Peyer's patch (tissue), 4 donors: ENCODE data around the gene IMP4. TPM values are rescaled to one million over a fixed set of nuclear protein-coding genes. Genes with fewer than 3 reads are reported as not detected.

Experiments
- DNase-seq, 3 donors: peaks; one replicate each; pipeline ENCODE4 v3.0.0-alpha.2; 2017 to 2019
- H3K27ac ChIP-seq, 4 donors: fragments of 200-600 bp; sonication (generic); one replicate each; pipeline ENCODE4 v1.5.1; 2016 to 2019
- H3K27me3 ChIP-seq, 2 donors: fragments of 200-600 bp; sonication (generic); one replicate each; pipeline ENCODE4 v1.5.1; 2019
- H3K36me3 ChIP-seq, 3 donors: fragments of 200-600 bp; sonication (generic); one replicate each; pipeline ENCODE4 v1.5.1; 2016 to 2019
- H3K4me1 ChIP-seq, 4 donors: fragments of 200-600 bp; sonication (generic); one replicate each; pipeline ENCODE4 v1.5.1; 2016 to 2019
- H3K4me3 ChIP-seq, 4 donors: fragments of 200-600 bp; sonication (generic); 1 replicate in 3 of 4; 2 replicates in 1 of 4; pipeline ENCODE4 v1.5.1; 2016 to 2019; ENCODE audit warnings: mild to moderate bottlenecking in 1 of 4
- H3K9me3 ChIP-seq, 4 donors: fragments of 200-600 bp; sonication (generic); one replicate each; pipeline ENCODE4 v1.5.1; 2016 to 2019; ENCODE audit warnings: mild to moderate bottlenecking in 1 of 4
- CTCF ChIP-seq, 6 experiments: fragments of 450-650 bp in 4 of 6; fragments of 200-600 bp in 2 of 6; sonication (generic) in 1 of 6; IDR thresholded peaks; one replicate each; pipeline ENCODE4 v1.5.1; 2017 to 2019; ENCODE audit warnings: antibody characterized with exemption in 6 of 6, mild to moderate bottlenecking in 3 of 6, moderate library complexity in 1 of 6
- POLR2A ChIP-seq, 2 donors: fragments of 450-650 bp; IDR thresholded peaks; one replicate each; pipeline ENCODE4 v1.5.1; 2017; ENCODE audit warnings: antibody characterized with exemption in 2 of 2, mild to moderate bottlenecking in 2 of 2, moderate library complexity in 2 of 2
- small RNA-seq, 2 donors: library from RNA; depleted of rRNA; stranded (forward); fragments of <200 nt; gene quantifications; one replicate each; pipeline ENCODE3, GENCODE V24; 2016
- total RNA-seq, 4 donors: library from RNA; depleted of rRNA; stranded (reverse); fragments of >200 nt; gene quantifications; one replicate each; pipeline ENCODE4 v1.1.0, GENCODE V29; 2016

The IMP4 gene
- total RNA-seq, 4 donors from 2014 or later = 41.9 to 99.9 (median 62.8) TPM

- Histone ChIP-seq H3K27me3 (no peaks in the 10 kb centered on the region), H3K4me1 (peaks cover 0 to 14% (median 7%) of the 10 kb centered on the region in 4 donors), H3K27ac (no peak overlapping the region), H3K36me3 (no peaks in the 10 kb centered on the region), H3K9me3 (no peaks in the 10 kb centered on the region), H3K4me3 (no peak overlapping the region)
- no peak for DNase-seq
- no peak for TF ChIP-seq POLR2A (IDR thresholded peaks at IDR 0.05)
- no peak for TF ChIP-seq CTCF (IDR thresholded peaks at IDR 0.05)
Observed at GRCh38 chr2:130393318-130393910, 50.7 kb downstream of the IMP4 start.

Small RNAs within 50 kb of the gene (small RNA-seq; reads per million reads assigned to genes)
- gene AC132479.1 = 0 reads per million in 2 donors

Other genes with a start within 250 kb of the IMP4 start
- under 1 TPM in 1 of 4 donors, not detected in 3; 0.28 TPM for gene POTEF, start 213.7 kb upstream of the IMP4 start, total RNA-seq
- 1 to 10 TPM in 2 of 4 donors, not detected in 2; 2.1 to 2.6 TPM for gene CCDC74B, start 197.8 kb upstream of the IMP4 start, total RNA-seq
- gene SMPD4, start 161.3 kb upstream of the IMP4 start, total RNA-seq = 10 to 100 TPM; 48.0 to 83.3 (median 60.3) TPM
- gene MZT2B, start 160.6 kb upstream of the IMP4 start, total RNA-seq = 10 to 100 TPM; 47.0 to 88.6 (median 61.8) TPM
- not detected for gene TUBA3E, start 144.5 kb upstream of the IMP4 start, total RNA-seq
- 100 to 1,000 TPM; 137 to 208 (median 169) TPM for gene PTPN18, start 13.2 kb downstream of the IMP4 start, total RNA-seq
- under 1 TPM in 1 of 4 donors, not detected in 3; 0.53 TPM for gene POTEI, start 166.4 kb downstream of the IMP4 start, total RNA-seq
- not detected for gene CFC1B, start 178.3 kb downstream of the IMP4 start, total RNA-seq